NCI-H748 treated with DMSO at 0.1 percent for 48 hours (cell line): ENCODE data around the gene CCDC40.

ENCODE experiments used
- DNase-seq: peaks from one replicate; lab custom pipeline; 2025; lab: John Stamatoyannopoulos, UW

Gene CCDC40

DNA sequence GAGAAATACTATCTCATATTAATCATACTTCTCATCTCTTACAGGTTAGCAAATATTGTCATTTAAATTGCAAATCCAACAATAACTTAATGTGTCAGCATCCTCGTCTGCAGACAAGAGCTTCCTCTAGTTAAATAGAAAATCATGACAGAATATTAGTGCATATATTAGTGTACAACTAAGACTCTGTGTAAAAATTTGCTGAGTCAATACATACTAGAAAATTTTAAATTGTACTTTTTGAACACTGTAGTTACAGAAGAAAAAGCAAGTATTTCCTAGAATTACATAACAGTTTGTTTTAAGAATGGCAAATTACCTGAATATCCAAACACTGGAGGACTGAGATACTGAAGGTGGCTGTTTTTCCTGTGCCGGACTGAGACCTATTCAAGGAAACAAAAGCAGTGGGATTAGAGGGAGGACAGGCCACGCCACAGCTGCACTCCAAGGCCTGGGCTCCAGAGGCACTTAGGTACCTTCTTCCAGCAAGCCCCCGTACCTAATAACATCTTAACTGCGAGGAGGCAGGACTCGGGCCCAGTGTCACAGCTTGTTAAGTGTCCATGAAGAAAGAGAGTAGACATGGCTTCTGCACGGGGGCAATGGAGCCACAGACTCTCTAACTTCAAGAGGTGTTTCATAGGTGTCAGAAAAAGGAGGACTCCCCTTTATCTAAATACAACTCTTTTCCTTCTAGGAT, 105.2 kb downstream of the CCDC40 start:
- no peak for DNase-seq

DNA sequence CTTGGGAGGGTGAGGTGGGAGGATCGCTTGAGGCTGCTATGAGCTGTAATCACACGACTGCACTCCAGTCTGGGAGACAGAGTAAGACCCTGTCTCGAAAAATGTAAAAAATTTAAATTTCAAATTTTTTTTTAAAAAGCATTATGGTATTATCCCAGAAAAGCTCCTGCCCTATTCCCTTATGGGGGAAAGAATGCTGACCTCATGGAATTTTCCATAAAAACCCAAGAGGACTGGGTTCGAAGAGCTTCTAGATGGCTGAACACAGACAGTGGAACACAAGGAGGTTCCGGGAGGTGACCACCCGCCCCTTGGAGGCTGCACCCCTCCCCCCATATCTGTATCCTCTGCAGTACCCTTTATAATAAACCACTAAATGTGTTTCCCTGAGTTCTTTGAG, 106.5 kb downstream of the CCDC40 start:
- DNase-seq = no peak

DNA sequence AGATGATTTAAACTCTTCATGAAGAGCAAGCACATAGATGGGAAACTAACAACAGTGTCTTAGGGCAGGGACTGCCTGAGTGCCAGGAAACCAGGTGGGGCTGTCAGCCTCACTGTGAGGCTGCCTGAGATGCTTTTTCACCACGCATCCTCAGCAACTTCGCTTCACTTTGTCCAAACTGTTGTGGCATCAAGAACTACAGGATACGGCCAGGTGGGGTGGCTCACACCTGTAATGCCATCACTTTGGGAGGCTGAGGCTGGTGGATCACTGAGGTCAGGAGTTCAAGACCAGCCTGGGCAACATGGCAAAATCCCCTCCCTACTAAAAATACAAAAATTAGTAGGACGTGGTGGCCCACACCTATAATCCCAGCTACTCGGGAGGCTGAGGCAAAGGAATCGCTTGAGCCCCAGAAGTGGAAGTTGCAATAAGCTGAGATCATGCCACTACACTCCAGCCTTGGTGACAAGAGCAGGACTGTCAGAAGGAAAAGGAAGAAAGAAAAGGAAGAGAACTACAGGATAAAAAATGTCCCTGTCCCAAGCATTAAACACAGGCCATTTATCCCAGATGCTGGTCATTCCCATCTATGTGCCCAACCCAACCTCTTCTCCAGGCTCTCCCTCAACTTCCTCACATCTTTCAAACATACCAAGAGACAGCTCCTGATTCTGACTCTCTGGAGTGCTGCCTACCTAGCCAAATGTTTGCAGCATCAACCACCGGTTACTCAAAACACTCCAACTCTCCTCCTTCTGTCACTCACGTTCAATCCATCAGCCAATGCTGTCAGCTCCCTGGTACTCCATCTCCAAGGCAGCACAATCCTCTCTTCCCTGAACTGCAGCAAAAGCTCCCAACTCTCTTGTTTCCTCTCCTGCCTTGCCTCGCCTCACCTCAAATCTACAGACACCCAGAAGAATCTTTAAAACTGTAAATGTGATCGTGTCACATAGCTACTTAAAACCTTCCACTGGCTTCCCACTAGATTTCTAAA, 108.9 kb downstream of the CCDC40 start:
- no peak for DNase-seq

DNA sequence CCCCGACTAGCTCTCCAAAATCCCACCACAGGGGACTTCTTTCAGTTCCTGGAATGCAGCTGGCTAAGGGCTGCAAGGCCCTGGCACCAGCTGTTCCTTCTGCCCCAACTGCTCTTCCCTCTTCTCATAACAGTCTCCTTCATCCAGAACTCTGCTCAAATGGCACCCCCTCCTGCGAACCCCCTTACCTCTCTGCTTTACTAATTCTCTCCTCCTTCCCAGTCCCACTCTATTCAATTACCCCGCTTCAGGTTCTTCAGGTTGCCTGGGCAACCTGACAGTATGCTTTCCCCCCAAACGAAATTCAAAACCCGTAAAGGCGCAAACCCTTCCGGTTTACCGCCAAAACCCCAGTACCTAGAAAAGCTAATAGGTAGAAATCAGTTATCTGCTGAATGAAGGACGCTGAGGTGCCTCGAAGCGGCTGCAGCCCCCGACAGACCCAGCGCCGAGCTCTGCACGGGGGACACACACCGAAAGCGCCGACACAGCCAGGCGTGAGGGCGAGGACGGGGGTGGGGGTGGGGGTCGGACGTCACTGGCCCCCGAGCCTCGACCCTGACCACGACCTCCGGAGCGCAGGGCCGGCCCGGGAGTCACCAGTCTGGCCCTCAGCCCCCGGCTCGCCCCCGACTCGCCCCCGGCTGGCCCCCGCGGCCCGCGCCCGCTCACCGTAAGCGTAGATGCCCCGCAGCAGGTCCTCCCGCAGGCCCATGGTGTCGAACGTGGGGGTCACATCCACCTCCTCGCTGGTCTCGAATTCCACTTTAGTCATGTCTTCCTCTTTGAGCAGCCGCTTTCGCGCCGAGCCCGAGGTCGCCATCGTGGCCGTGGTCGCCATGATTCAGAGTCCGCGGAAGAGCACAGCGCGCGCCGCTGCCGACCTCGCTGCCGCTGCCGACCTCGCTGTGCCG, 109.9 kb downstream of the CCDC40 start:
- DNase-seq = no peak

DNA sequence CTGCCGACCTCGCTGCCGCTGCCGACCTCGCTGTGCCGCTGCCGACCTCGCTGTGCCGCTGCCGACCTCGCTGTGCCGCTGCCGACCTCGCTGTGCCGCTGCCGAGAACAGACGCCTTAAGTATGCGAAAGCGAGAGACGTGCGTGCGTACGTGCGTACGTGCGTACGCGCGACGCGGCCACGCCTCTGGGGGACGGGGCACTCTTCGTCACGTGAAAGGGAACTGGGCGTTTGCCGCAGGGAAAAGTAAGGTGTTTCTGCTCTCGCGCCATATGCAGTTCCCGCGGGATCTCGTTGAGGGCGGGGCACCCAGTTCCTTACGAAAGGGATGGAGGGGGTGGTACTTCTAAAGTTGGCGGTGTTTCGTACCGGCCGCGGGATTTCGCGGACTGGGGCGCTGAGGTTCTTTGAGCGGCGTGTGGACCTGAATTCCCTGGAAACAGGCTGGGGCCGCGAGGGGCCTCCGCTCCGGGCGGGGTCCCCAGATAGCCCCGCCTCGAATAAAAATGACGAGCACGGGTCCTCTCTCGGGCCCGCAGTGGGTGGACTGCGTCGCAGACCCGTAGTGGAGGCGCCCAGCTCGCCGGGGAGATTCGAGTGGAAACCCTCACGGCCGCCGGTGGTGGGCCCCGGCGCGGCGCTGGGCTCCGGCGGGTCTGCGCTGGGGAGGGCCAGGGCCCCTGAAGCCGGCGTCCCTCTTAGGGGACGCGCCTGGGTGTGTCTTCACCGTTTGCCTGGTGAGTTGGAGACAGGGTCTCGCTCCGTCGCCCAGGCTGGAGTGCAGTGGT, 110.8 kb downstream of the CCDC40 start, which contains the start of gene EIF4A3:
TSS of gene EIF4A3 (minus strand) at position 94 of the 788 bp plus-strand sequence. CDS start 167 bp downstream, outside the sequence.
- DNase-seq = peak; percentile 84
